ENCODE data around the gene RRAGD.

- TF ChIP-seq POLR2A (IDR thresholded peaks at IDR 0.05) = no peak
- no peak for TF ChIP-seq CTCF (IDR thresholded peaks at IDR 0.05)
- TF ChIP-seq EP300 (IDR thresholded peaks at IDR 0.05) = no peak
- TF ChIP-seq POLR2AphosphoS5 (IDR thresholded peaks at IDR 0.05) = no peak
Observed at GRCh38 chr6:89400912-89401399, 11.1 kb downstream of the RRAGD start.
